Neural cell (in vitro differentiated cells): ENCODE results near the gene MMP14. TPM values are rescaled to one million over a fixed set of nuclear protein-coding genes. Genes with fewer than 3 reads are reported as not detected.
A peak's percentile ranks its signal among the peaks of the same experiment; 100 is the strongest.

Experiments
- H2AFZ ChIP-seq: fragments of 200-600, 300-800 bp; sonication (generic), shearing (Covaris generic); 2 replicates; pipeline ENCODE4 v1.6.0; 2014; ENCODE audit warnings: low read depth, mild to moderate bottlenecking, antibody characterized with exemption, low read length, moderate library complexity
- H3F3A ChIP-seq: fragments of 200-600 bp; shearing (Covaris generic); 2 replicates; pipeline ENCODE4 v1.6.1; 2016; ENCODE audit warnings: mild to moderate bottlenecking, moderate library complexity, mixed read lengths, antibody characterized with exemption, low read length; ENCODE audit not compliant: insufficient read depth, poor library complexity, severe bottlenecking
- H3K27ac ChIP-seq: fragments of 200-600, 300-800 bp; sonication (generic), shearing (Covaris generic); 2 replicates; pipeline ENCODE4 v1.5.1; 2014; ENCODE audit warnings: mild to moderate bottlenecking, low read length, moderate library complexity
- H3K27me3 ChIP-seq: fragments of 300-800, 200-600 bp; sonication (generic), shearing (Covaris generic); 2 replicates; pipeline ENCODE4 v1.6.0; 2014; ENCODE audit warnings: mild to moderate bottlenecking, low read depth, low read length, moderate library complexity; ENCODE audit not compliant: insufficient read depth
- H3K36me3 ChIP-seq: fragments of 300-800, 200-600 bp; sonication (generic), shearing (Covaris generic); 2 replicates; pipeline ENCODE4 v1.5.1; 2014; ENCODE audit warnings: mild to moderate bottlenecking, antibody characterized with exemption, low read length, moderate library complexity; ENCODE audit not compliant: insufficient read depth
- H3K4me2 ChIP-seq: fragments of 300-800, 200-600 bp; sonication (generic), shearing (Covaris generic); 2 replicates; pipeline ENCODE4 v1.6.0; 2014; ENCODE audit warnings: mild to moderate bottlenecking, low read length
- H3K4me3 ChIP-seq: fragments of 300-800, 200-600 bp; sonication (generic), shearing (Covaris generic); 2 replicates; pipeline ENCODE4 v1.5.1; 2014; ENCODE audit warnings: mild to moderate bottlenecking, low read length, moderate library complexity
- H3K79me2 ChIP-seq: fragments of 200-600 bp; shearing (Covaris generic); replicated peaks from 2 replicates; pipeline ENCODE4 v1.6.0; 2014; ENCODE audit warnings: mild to moderate bottlenecking, low read length, moderate library complexity; ENCODE audit not compliant: insufficient read depth
- H3K9ac ChIP-seq: fragments of 300-800, 200-600 bp; sonication (generic), shearing (Covaris generic); 2 replicates; pipeline ENCODE4 v1.6.1; 2016; ENCODE audit warnings: mild to moderate bottlenecking, low read length, mixed read lengths
- H3K9me2 ChIP-seq: fragments of 200-600 bp; shearing (Covaris generic); 2 replicates; pipeline ENCODE4 v1.6.1; 2016; ENCODE audit warnings: mild to moderate bottlenecking, low read length, mixed read lengths; ENCODE audit not compliant: insufficient read depth
- H3K9me3 ChIP-seq: fragments of 200-600, 300-800 bp; sonication (generic), shearing (Covaris generic); 2 replicates; pipeline ENCODE4 v1.6.1; 2016; ENCODE audit warnings: mild to moderate bottlenecking, mixed run types, low read length, moderate library complexity, mixed read lengths
- H4K20me1 ChIP-seq: fragments of 200-600 bp; shearing (Covaris generic); 2 replicates; pipeline ENCODE4 v1.6.1; 2016; ENCODE audit warnings: mild to moderate bottlenecking, mixed run types; ENCODE audit not compliant: insufficient read depth
- EP300 ChIP-seq: fragments of 450-650 bp; conservative IDR thresholded peaks from 2 replicates; pipeline ENCODE4 v1.6.1; 2014; ENCODE audit warnings: antibody characterized with exemption, mild to moderate bottlenecking, moderate library complexity; ENCODE audit not compliant: poor library complexity, severe bottlenecking
- EZH2 ChIP-seq: fragments of 200-600, 300-800 bp; shearing (Covaris generic), sonication (generic); IDR thresholded peaks from 2 replicates; pipeline ENCODE4 v1.6.1; 2014; ENCODE audit warnings: antibody characterized with exemption, low read length, borderline replicate concordance, mild to moderate bottlenecking; ENCODE audit not compliant: insufficient read depth, poor library complexity, severe bottlenecking
- MXI1 ChIP-seq: fragments of 450-650 bp; conservative IDR thresholded peaks from 2 replicates; pipeline ENCODE4 v1.6.1; 2014; ENCODE audit warnings: antibody characterized with exemption, mild to moderate bottlenecking; ENCODE audit not compliant: poor library complexity, severe bottlenecking
- POLR2AphosphoS5 ChIP-seq: IDR thresholded peaks from 2 replicates; pipeline ENCODE4 v1.6.1; 2012
- RAD21 ChIP-seq: fragments of 450-650 bp; conservative IDR thresholded peaks from 2 replicates; pipeline ENCODE4 v1.6.1; 2014; ENCODE audit warnings: antibody characterized with exemption, mild to moderate bottlenecking, moderate library complexity
- SMC3 ChIP-seq: fragments of 450-650 bp; conservative IDR thresholded peaks from 2 replicates; pipeline ENCODE4 v1.6.1; 2014; ENCODE audit warnings: antibody characterized with exemption, mild to moderate bottlenecking, moderate library complexity; ENCODE audit not compliant: poor library complexity
- TAF1 ChIP-seq: IDR thresholded peaks from 2 replicates; pipeline ENCODE4 v1.6.1; 2012; ENCODE audit warnings: low read depth
- polyA plus RNA-seq: library from polyadenylated mRNA; depleted of rRNA; stranded (reverse); fragments of >200 nt; gene quantifications from 2 replicates; pipeline ENCODE4 v1.2.3, GENCODE V29; 2014
- TF ChIP-seq, protein P1 (sequence below): IDR thresholded peaks from 2 replicates; pipeline ENCODE4 v1.6.1; 2012; ENCODE audit warnings: borderline replicate concordance
- TF ChIP-seq, protein P2 (sequence below): fragments of 450-650 bp; IDR thresholded peaks from 2 replicates; pipeline ENCODE4 v1.5.1; 2014; ENCODE audit warnings: antibody characterized with exemption, mild to moderate bottlenecking, moderate library complexity; ENCODE audit not compliant: poor library complexity, severe bottlenecking

MMP14 gene
- polyA plus RNA-seq, 1 donor from 2014 or later = 1.5 TPM

DNA sequence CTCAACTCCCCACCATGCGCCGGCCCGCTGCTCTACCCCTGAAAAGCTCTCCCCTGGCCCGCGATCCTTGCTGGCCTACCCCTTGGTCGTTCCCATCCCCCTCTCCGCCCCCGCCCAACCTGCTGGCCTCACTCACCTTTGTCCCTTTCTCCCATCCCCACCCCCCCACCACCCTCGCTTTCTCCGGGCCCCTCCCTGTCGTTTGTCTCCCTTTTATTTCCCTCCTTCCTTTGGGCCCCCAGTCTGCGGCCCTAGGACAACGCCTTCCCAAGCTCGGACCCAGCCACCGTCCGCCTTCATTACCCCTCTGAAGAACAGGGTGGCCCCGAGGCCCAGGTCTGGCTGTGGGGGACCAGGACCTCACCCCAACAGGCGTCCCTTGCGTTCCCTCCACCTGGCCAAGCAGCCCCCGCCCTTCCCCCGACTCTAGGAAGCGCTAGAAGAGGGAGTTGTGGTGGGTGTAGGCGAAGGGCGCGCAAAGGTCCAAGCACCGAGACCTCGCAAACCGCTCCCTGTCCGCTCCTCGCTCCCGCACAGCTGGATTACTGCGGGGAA is 14.3 kb upstream of the MMP14 start:
- Histone ChIP-seq H3K9me2 (no peaks in the 10 kb centered on the region), H3K36me3 (no peaks in the 10 kb centered on the region), H3F3A (no peaks in the 10 kb centered on the region), H2AFZ (no peak overlapping the region), H3K4me3 (peak overlapping the region; percentile 59), H3K79me2 (no peaks in the 10 kb centered on the region), H3K4me2 (no peak overlapping the region), H3K27me3 (peaks cover 13% of the 10 kb centered on the region), H3K27ac (no peak overlapping the region), H4K20me1 (no peaks in the 10 kb centered on the region), H3K9me3 (no peaks in the 10 kb centered on the region), H3K9ac (peak overlapping the region; percentile 9)
- no peak for TF ChIP-seq TAF1

DNA sequence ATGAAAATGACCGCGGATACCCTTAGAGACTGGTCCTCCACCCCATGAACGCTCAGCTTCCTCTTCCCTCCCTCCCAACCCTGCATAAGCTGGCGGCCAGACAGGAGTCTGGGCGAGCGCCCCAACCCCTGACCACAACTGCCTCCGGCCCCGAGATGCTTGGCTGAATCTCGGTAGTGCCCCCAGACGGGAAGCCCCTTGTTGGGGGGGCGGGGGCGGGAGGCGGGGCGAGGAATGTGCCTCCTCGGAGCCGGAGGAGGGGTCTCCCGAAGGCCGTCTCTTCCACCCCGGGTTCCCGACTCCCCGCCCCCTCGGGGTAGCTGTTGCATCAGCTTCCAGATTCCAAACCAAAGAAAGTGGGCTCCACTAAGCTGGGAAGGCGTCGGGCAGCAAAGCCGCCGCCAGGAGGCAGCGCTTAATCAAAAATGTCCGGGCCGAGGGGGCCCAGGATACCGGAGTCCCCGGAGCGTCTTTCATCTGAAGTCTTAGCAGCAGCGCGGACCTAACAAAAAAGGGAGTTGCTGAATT is 13.8 kb upstream of the MMP14 start:
- Histone ChIP-seq H3K9me3 (no peaks in the 10 kb centered on the region), H3K27me3 (peaks cover 13% of the 10 kb centered on the region), H3F3A (no peaks in the 10 kb centered on the region), H3K9me2 (no peaks in the 10 kb centered on the region), H3K4me2 (peak overlapping the region; percentile 69), H2AFZ (peak overlapping the region; percentile 41), H3K4me3 (peak overlapping the region; percentile 59), H3K9ac (peak overlapping the region; percentile 9), H3K79me2 (no peaks in the 10 kb centered on the region), H3K27ac (no peak overlapping the region), H4K20me1 (no peaks in the 10 kb centered on the region), H3K36me3 (no peaks in the 10 kb centered on the region)
- TF ChIP-seq POLR2AphosphoS5 (no peak), MXI1 (no peak), TAF1 (no peak), EZH2 (no peak), RAD21 (peak; percentile 77), EP300 (no peak), SMC3 (peak; percentile 79)
- TF ChIP-seq, protein P1, sequence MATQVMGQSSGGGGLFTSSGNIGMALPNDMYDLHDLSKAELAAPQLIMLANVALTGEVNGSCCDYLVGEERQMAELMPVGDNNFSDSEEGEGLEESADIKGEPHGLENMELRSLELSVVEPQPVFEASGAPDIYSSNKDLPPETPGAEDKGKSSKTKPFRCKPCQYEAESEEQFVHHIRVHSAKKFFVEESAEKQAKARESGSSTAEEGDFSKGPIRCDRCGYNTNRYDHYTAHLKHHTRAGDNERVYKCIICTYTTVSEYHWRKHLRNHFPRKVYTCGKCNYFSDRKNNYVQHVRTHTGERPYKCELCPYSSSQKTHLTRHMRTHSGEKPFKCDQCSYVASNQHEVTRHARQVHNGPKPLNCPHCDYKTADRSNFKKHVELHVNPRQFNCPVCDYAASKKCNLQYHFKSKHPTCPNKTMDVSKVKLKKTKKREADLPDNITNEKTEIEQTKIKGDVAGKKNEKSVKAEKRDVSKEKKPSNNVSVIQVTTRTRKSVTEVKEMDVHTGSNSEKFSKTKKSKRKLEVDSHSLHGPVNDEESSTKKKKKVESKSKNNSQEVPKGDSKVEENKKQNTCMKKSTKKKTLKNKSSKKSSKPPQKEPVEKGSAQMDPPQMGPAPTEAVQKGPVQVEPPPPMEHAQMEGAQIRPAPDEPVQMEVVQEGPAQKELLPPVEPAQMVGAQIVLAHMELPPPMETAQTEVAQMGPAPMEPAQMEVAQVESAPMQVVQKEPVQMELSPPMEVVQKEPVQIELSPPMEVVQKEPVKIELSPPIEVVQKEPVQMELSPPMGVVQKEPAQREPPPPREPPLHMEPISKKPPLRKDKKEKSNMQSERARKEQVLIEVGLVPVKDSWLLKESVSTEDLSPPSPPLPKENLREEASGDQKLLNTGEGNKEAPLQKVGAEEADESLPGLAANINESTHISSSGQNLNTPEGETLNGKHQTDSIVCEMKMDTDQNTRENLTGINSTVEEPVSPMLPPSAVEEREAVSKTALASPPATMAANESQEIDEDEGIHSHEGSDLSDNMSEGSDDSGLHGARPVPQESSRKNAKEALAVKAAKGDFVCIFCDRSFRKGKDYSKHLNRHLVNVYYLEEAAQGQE = no peak
- TF ChIP-seq, protein P2, sequence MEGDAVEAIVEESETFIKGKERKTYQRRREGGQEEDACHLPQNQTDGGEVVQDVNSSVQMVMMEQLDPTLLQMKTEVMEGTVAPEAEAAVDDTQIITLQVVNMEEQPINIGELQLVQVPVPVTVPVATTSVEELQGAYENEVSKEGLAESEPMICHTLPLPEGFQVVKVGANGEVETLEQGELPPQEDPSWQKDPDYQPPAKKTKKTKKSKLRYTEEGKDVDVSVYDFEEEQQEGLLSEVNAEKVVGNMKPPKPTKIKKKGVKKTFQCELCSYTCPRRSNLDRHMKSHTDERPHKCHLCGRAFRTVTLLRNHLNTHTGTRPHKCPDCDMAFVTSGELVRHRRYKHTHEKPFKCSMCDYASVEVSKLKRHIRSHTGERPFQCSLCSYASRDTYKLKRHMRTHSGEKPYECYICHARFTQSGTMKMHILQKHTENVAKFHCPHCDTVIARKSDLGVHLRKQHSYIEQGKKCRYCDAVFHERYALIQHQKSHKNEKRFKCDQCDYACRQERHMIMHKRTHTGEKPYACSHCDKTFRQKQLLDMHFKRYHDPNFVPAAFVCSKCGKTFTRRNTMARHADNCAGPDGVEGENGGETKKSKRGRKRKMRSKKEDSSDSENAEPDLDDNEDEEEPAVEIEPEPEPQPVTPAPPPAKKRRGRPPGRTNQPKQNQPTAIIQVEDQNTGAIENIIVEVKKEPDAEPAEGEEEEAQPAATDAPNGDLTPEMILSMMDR = peak; percentile 75
